ENCODE data around the gene LDHA.

The LDHA gene

DNA sequence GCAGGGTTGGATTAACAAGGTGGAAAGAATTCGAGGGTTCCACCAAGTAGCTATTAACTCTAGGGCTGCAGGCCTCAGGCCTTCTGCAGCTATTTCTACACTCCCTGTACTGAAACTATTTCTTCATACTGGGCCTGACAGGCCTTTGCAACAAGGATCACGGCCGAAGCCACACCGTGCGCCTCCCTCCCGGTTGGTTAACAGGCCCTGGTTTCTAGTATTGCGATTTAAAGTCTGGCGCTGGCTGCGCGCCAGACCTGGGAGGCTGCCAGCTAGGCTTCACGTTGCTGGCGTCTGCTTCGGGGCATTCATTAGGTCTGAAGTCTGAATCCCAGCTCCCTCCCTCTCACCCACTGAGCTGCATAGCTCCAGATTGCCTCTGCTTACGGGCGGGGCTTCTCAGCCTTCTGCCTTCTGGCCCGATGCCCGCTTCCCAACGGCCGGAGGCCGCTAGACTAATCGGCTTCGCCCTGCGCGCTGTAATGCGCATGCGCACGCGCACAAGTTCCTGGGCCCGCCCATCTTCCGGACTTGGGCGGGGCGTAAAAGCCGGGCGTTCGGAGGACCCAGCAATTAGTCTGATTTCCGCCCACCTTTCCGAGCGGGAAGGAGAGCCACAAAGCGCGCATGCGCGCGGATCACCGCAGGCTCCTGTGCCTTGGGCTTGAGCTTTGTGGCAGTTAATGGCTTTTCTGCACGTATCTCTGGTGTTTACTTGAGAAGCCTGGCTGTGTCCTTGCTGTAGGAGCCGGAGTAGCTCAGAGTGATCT lies 1.6 kb downstream of the LDHA start (continued):
- TF ChIP-seq, protein P1, sequence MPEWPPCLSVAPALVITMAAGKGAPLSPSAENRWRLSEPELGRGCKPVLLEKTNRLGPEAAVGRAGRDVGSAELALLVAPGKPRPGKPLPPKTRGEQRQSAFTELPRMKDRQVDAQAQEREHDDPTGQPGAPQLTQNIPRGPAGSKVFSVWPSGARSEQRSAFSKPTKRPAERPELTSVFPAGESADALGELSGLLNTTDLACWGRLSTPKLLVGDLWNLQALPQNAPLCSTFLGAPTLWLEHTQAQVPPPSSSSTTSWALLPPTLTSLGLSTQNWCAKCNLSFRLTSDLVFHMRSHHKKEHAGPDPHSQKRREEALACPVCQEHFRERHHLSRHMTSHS (tag by site-specific recombination; IDR thresholded peaks at IDR 0.05), result no peak
- TF ChIP-seq ZNF426 (tag by site-specific recombination; IDR thresholded peaks at IDR 0.05) (no peak), ZNF623 (tag by site-specific recombination; IDR thresholded peaks at IDR 0.05) (no peak), ZNF184 (tag by site-specific recombination; IDR thresholded peaks at IDR 0.05) (peak; percentile 32; the same call in 1 of the 2 replicates), ZNF561 (tag by site-specific recombination; IDR thresholded peaks at IDR 0.05; ENCODE audit: borderline replicate concordance) (peak; percentile 50; the same call in 1 of the 2 replicates), KLF7 (tag by site-specific recombination; IDR thresholded peaks at IDR 0.05; ENCODE audit: borderline replicate concordance) (no peak), HOXC10 (CRISPR knock-in tag; IDR thresholded peaks at IDR 0.05) (no peak), ZNF416 (tag by site-specific recombination; IDR thresholded peaks at IDR 0.05) (no peak), ZBTB8A (tag by site-specific recombination; IDR thresholded peaks at IDR 0.05) (peak; percentile 98), MEIS1 (CRISPR knock-in tag; IDR thresholded peaks at IDR 0.05; ENCODE audit: borderline replicate concordance) (no peak), ZBTB21 (tag by site-specific recombination; IDR thresholded peaks at IDR 0.05) (no peak), ZNF19 (tag by site-specific recombination; IDR thresholded peaks at IDR 0.05; ENCODE audit: low read depth) (no peak), ZNF114 (tag by site-specific recombination; IDR thresholded peaks at IDR 0.05) (no peak), FEZF1 (tag by site-specific recombination; IDR thresholded peaks at IDR 0.05) (no peak), SETDB1 (IDR thresholded peaks at IDR 0.05; ENCODE audit: insufficient read length, low read length) (no peak), ZNF10 (tag by site-specific recombination; IDR thresholded peaks at IDR 0.05) (peak; percentile 44; the same call in 1 of the 2 replicates), KLF16 (tag by site-specific recombination; IDR thresholded peaks at IDR 0.05) (no peak), ZFP3 (tag by site-specific recombination; IDR thresholded peaks at IDR 0.05; ENCODE audit: low read depth) (no peak), PRDM1 (tag by site-specific recombination; IDR thresholded peaks at IDR 0.05) (no peak), BCL11B (tag by site-specific recombination; IDR thresholded peaks at IDR 0.05; ENCODE audit: low read depth) (no peak)
- TF ChIP-seq, protein P2, sequence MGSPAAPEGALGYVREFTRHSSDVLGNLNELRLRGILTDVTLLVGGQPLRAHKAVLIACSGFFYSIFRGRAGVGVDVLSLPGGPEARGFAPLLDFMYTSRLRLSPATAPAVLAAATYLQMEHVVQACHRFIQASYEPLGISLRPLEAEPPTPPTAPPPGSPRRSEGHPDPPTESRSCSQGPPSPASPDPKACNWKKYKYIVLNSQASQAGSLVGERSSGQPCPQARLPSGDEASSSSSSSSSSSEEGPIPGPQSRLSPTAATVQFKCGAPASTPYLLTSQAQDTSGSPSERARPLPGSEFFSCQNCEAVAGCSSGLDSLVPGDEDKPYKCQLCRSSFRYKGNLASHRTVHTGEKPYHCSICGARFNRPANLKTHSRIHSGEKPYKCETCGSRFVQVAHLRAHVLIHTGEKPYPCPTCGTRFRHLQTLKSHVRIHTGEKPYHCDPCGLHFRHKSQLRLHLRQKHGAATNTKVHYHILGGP (tag by site-specific recombination; IDR thresholded peaks at IDR 0.05), result no peak
- TF ChIP-seq, protein P3, sequence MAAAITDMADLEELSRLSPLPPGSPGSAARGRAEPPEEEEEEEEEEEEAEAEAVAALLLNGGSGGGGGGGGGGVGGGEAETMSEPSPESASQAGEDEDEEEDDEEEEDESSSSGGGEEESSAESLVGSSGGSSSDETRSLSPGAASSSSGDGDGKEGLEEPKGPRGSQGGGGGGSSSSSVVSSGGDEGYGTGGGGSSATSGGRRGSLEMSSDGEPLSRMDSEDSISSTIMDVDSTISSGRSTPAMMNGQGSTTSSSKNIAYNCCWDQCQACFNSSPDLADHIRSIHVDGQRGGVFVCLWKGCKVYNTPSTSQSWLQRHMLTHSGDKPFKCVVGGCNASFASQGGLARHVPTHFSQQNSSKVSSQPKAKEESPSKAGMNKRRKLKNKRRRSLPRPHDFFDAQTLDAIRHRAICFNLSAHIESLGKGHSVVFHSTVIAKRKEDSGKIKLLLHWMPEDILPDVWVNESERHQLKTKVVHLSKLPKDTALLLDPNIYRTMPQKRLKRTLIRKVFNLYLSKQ (tag by site-specific recombination; IDR thresholded peaks at IDR 0.05; ENCODE audit: borderline replicate concordance), result no peak
- TF ChIP-seq, protein P4, sequence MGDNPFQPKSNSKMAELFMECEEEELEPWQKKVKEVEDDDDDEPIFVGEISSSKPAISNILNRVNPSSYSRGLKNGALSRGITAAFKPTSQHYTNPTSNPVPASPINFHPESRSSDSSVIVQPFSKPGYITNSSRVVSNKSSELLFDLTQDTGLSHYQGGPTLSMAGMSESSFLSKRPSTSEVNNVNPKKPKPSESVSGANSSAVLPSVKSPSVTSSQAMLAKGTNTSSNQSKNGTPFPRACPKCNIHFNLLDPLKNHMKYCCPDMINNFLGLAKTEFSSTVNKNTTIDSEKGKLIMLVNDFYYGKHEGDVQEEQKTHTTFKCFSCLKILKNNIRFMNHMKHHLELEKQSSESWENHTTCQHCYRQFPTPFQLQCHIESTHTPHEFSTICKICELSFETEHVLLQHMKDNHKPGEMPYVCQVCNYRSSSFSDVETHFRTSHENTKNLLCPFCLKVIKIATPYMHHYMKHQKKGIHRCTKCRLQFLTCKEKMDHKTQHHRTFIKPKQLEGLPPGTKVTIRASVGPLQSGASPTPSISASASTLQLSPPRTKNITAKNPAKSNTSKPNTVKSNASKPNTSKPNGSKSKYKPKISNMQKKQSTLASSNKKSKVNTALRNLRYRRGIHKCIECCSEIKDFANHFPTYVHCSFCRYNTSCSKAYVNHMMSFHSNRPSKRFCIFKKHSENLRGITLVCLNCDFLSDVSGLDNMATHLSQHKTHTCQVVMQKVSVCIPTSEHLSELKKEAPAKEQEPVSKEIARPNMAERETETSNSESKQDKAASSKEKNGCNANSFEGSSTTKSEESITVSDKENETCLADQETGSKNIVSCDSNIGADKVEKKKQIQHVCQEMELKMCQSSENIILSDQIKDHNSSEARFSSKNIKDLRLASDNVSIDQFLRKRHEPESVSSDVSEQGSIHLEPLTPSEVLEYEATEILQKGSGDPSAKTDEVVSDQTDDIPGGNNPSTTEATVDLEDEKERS (tag by site-specific recombination; IDR thresholded peaks at IDR 0.05), result no peak
- TF ChIP-seq, protein P5, sequence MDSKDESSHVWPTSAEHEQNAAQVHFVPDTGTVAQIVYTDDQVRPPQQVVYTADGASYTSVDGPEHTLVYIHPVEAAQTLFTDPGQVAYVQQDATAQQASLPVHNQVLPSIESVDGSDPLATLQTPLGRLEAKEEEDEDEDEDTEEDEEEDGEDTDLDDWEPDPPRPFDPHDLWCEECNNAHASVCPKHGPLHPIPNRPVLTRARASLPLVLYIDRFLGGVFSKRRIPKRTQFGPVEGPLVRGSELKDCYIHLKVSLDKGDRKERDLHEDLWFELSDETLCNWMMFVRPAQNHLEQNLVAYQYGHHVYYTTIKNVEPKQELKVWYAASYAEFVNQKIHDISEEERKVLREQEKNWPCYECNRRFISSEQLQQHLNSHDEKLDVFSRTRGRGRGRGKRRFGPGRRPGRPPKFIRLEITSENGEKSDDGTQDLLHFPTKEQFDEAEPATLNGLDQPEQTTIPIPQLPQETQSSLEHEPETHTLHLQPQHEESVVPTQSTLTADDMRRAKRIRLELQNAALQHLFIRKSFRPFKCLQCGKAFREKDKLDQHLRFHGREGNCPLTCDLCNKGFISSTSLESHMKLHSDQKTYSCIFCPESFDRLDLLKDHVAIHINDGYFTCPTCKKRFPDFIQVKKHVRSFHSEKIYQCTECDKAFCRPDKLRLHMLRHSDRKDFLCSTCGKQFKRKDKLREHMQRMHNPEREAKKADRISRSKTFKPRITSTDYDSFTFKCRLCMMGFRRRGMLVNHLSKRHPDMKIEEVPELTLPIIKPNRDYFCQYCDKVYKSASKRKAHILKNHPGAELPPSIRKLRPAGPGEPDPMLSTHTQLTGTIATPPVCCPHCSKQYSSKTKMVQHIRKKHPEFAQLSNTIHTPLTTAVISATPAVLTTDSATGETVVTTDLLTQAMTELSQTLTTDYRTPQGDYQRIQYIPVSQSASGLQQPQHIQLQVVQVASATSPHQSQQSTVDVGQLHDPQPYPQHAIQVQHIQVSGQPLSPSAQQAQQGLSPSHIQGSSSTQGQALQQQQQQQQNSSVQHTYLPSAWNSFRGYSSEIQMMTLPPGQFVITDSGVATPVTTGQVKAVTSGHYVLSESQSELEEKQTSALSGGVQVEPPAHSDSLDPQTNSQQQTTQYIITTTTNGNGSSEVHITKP (tag by site-specific recombination; IDR thresholded peaks at IDR 0.05), result peak; percentile 71
- TF ChIP-seq, protein P6, sequence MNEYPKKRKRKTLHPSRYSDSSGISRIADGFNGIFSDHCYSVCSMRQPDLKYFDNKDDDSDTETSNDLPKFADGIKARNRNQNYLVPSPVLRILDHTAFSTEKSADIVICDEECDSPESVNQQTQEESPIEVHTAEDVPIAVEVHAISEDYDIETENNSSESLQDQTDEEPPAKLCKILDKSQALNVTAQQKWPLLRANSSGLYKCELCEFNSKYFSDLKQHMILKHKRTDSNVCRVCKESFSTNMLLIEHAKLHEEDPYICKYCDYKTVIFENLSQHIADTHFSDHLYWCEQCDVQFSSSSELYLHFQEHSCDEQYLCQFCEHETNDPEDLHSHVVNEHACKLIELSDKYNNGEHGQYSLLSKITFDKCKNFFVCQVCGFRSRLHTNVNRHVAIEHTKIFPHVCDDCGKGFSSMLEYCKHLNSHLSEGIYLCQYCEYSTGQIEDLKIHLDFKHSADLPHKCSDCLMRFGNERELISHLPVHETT (tag by site-specific recombination; IDR thresholded peaks at IDR 0.05), result 0 out of 2 replicates have a peak, but pooled peaks have one; percentile 49
- TF ChIP-seq, protein P7, sequence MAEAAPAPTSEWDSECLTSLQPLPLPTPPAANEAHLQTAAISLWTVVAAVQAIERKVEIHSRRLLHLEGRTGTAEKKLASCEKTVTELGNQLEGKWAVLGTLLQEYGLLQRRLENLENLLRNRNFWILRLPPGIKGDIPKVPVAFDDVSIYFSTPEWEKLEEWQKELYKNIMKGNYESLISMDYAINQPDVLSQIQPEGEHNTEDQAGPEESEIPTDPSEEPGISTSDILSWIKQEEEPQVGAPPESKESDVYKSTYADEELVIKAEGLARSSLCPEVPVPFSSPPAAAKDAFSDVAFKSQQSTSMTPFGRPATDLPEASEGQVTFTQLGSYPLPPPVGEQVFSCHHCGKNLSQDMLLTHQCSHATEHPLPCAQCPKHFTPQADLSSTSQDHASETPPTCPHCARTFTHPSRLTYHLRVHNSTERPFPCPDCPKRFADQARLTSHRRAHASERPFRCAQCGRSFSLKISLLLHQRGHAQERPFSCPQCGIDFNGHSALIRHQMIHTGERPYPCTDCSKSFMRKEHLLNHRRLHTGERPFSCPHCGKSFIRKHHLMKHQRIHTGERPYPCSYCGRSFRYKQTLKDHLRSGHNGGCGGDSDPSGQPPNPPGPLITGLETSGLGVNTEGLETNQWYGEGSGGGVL (tag by site-specific recombination; IDR thresholded peaks at IDR 0.05), result no peak
